Amniotic stem cell (primary cell): ENCODE measurements around the gene ARHGAP10.

Source experiments
- DNase-seq: peaks from one replicate; lab custom pipeline; 2025; lab: John Stamatoyannopoulos, UW

The ARHGAP10 gene

DNA sequence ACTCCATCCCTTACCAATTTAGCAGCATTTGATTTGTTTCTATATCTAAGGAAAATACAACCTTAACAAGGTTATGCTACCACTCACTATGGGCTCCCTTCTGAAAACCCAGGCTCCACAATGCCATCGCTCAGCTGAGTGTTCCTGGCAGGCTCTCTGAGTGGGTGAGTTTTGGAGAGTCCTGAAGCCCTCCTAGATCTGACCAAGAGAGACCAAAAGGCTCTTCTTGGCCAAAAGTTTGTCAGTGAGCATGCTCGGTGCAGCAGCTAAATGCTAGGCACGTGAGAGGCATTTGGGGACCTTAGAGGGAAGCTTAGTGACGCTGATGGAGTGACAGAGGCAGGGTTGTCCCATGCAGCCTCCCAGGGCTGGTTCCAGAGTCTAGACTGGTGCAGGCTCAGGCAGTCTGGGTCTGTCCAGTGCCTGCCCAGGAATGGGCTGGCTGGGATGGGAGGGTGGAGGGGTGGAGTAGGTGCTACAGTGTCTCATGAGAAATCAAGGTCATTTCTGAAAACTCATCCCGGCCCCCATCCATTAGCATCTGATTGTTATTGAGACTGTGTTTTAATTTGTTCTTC lies 363.5 kb downstream of the ARHGAP10 start:
- no peak for DNase-seq

GRCh38 chr4:148097801-148098200 lies 365.9 kb downstream of the ARHGAP10 start:
- no peak for DNase-seq

GRCh38 chr4:148101235-148101634 lies 369.3 kb downstream of the ARHGAP10 start:
- DNase-seq: no peak

- no peak for DNase-seq
These were observed 369.9 kb downstream of the ARHGAP10 start for GRCh38 chr4:148101790-148102189.

DNA sequence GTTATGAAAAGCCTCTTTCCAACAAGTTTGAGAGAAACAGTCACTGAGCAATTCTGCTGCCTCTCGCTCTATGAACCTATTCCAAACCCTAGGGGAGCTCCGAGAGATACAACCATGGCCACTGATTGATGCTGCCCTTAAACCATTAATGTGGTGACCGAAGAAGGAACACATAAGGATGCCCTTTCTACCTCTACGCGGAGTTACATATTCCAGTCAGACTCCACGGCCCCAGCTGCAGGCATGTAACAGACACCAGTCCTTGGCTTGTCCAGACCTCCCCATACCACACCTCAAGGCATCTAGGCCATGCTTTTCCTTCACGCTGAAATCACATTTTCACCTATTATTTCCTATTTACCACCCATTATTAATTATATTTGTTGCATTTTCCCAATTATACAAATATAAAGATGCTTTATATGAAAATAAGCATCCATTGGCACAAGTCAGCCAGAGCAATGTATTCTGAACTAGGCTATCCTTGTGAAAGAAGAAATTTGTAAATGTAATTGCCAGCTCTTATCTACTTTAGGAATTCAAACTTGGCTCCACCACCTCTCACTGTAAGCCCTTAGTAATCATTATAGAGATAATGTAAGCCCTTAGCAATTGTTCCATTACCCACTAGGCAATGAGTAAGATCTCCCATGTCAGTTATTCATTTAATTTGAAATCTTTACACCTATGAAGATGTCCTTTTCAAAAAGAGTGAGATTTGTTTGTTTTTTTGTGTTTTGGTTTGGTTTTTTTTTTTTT lies 371.9 kb downstream of the ARHGAP10 start:
- no peak for DNase-seq

DNA sequence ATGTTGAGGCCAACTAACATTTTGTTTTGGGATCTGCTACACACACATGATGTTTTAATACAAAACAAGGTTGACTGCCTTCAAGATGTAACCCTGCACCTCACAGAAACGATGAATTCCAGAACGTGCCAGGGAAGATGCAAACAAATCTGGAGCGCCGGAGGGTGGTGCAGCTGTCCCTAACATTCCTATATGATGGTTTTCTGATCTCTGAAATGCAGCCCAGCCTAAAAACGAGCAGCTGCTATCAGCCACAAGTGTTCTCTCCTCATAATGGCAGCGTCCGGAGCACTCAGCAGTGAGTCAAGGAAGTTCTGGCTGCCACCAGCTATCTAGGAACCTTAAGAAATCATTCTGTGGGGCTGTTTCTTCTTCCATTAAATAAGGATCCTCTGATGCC lies 376.9 kb downstream of the ARHGAP10 start:
- no peak for DNase-seq

GRCh38 chr4:148109216-148109615 lies 377.3 kb downstream of the ARHGAP10 start:
- no peak for DNase-seq

GRCh38 chr4:148110169-148110568 lies 378.3 kb downstream of the ARHGAP10 start:
- DNase-seq: no peak

- no peak for DNase-seq
These were observed 380.5 kb downstream of the ARHGAP10 start for GRCh38 chr4:148112231-148112982.

DNA sequence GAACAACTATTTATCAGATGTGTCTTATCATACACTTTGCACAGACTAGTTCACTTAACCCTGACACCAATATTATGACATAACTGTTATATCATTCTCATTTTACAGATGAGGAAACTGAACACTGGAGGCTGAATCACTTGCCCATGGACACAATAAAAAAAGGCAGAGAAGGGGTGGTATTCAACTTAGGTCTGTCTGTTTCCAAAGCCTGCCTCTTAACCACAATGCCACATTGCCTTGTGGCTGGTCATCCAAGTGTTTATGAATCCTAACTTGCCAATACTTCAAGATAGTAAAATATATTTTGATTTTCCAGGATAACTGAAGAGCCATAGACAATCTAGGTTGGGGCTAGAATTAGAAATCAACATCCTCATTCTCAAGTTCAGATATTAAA lies 382.5 kb downstream of the ARHGAP10 start:
- no peak for DNase-seq

GRCh38 chr4:148116264-148116663 lies 384.4 kb downstream of the ARHGAP10 start:
- DNase-seq: peak; percentile 30

- no peak for DNase-seq
These were observed 385.1 kb downstream of the ARHGAP10 start for GRCh38 chr4:148116969-148117368.

- DNase-seq: no peak
These were observed 386.3 kb downstream of the ARHGAP10 start for GRCh38 chr4:148118179-148118578.

DNA sequence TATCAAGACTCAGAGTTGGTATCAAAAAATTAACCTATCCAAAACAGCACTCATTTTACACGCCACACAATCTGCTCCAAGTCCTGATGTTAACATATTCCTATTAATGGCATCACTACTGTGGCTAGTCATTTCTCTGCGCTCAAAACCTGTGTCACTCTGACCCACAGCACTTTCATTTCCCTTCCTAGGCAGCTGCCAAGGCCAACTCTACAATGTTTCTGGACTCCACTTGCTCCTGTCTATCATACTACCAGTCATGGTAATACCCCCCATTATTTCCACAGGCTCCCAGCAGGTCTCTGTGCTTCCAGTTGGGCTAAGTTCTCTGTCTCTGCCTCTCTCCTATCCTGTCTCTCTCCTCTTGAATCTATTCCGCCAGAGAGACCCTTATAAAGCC lies 386.7 kb downstream of the ARHGAP10 start:
- DNase-seq: no peak

DNA sequence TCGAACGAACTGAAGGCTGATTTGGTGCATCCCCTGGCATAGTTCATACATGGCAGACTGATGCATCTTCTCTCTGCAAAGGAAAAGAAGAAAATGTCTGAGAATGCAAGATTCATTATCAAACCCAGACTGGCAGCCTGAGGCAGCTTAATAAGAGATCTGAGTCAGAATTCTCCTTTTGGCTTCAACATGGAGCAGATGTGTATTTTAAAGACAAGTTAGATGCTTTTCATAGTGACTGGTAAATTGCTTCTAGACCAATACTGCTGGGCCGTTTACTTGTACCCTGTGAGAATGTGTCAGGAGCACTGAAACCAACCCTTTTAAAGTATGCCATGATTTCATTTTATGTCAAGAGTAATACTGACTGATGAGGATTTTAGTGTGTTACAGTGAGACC lies 388.3 kb downstream of the ARHGAP10 start:
- no peak for DNase-seq
